Tibial artery (tissue), 4 donors: ENCODE measurements around the gene CNTF.
"Not testable (repeated sequence)": the region's sequence is repeated elsewhere in the genome, so short reads cannot be mapped to it uniquely, and the experiment has no call there.

Experiments
- DNase-seq, 2 donors: peaks; one replicate each; pipeline ENCODE4 v3.0.0-alpha.2; 2019
- H3K27ac ChIP-seq, 2 donors: fragments of 200-600 bp; sonication (generic) in 1 of 2; 1 replicate in 1 of 2; 2 replicates in 1 of 2; pipeline ENCODE4 v1.5.1; 2018 to 2019; ENCODE audit warnings: mild to moderate bottlenecking in 1 of 2
- H3K27me3 ChIP-seq, 2 donors: fragments of 200-600 bp; sonication (generic) in 1 of 2; one replicate each; pipeline versions ENCODE4 v1.5.1 to v1.6.0; 2016 to 2019
- H3K36me3 ChIP-seq, 3 donors: fragments of 200-600 bp; sonication (generic) in 2 of 3; one replicate each; pipeline ENCODE4 v1.5.1; 2016 to 2019; ENCODE audit warnings: mild to moderate bottlenecking in 2 of 3
- H3K4me1 ChIP-seq, 4 donors: fragments of 200-600 bp; sonication (generic) in 2 of 4; 1 replicate in 3 of 4; 2 replicates in 1 of 4; pipeline ENCODE4 v1.5.1; 2016 to 2019
- H3K4me3 ChIP-seq, 2 donors: fragments of 200-600 bp; sonication (generic) in 1 of 2; 1 replicate in 1 of 2; 2 replicates in 1 of 2; pipeline ENCODE4 v1.5.1; 2018 to 2019; ENCODE audit warnings: mild to moderate bottlenecking in 2 of 2
- H3K9me3 ChIP-seq, 3 donors: fragments of 200-600 bp; sonication (generic) in 1 of 3; one replicate each; pipeline ENCODE4 v1.5.1; 2016 to 2019
- intact Hi-C: fragments of 100-400 bp; cut with DNase I; formaldehyde crosslinking; loops from one replicate; pipeline ENCODE4 v1.15.0; 2023; ENCODE audit warnings: low total_unique reads
- TF ChIP-seq, protein P1 (sequence below), 2 experiments: fragments of 200-600 bp in 1 of 2; fragments of 450-650 bp in 1 of 2; IDR thresholded peaks; one replicate each; pipeline ENCODE4 v1.5.1; 2017 to 2019; ENCODE audit warnings: antibody characterized with exemption in 2 of 2, mild to moderate bottlenecking in 1 of 2, moderate library complexity in 1 of 2

CNTF gene

GRCh38 chr11:58622344-58622743 is at the start of gene CNTF:
CNTF (plus strand) TSS chr11:58622665; CDS start chr11:58622753, 88 bp downstream.
- Histone ChIP-seq H3K27me3 (no peaks in the 10 kb centered on the region), H3K4me1 (peaks cover 0 to 16% (median 2%) of the 10 kb centered on the region in 4 donors), H3K27ac (no peak within 1 kb of the TSS), H3K4me3 (no peak within 1 kb of the TSS), H3K36me3 (peaks cover 52 to 59% (median 56%) of the 10 kb centered on the region in 3 donors), H3K9me3 (no peaks in the 10 kb centered on the region)
- TF ChIP-seq, protein P1, sequence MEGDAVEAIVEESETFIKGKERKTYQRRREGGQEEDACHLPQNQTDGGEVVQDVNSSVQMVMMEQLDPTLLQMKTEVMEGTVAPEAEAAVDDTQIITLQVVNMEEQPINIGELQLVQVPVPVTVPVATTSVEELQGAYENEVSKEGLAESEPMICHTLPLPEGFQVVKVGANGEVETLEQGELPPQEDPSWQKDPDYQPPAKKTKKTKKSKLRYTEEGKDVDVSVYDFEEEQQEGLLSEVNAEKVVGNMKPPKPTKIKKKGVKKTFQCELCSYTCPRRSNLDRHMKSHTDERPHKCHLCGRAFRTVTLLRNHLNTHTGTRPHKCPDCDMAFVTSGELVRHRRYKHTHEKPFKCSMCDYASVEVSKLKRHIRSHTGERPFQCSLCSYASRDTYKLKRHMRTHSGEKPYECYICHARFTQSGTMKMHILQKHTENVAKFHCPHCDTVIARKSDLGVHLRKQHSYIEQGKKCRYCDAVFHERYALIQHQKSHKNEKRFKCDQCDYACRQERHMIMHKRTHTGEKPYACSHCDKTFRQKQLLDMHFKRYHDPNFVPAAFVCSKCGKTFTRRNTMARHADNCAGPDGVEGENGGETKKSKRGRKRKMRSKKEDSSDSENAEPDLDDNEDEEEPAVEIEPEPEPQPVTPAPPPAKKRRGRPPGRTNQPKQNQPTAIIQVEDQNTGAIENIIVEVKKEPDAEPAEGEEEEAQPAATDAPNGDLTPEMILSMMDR (IDR thresholded peaks at IDR 0.05): no peak
- intact Hi-C loops: no loop called here
- DNase-seq: no peak

DNA sequence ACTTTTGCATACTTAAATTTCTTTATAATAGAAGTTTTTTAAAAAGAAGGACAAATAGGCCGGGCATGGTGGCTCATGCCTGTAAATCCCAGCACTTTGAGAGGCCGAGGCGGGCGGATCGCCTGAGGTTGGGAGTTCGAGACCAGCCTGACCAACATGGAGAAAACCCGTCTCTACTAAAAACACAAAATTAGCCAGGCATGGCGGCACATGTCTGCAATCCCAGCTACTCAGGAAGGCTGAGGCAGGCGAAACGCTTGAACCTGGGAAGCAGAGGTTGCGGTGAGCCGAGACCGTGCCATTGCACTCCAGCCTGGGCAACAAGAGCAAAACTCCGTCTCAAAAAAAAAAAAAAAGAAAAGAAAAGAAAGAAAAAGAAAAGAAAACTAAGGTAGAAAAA is 49.6 kb upstream of the CNTF start:
- H3K4me1 ChIP-seq: peaks cover 0 to 53% (median 37%) of the 10 kb centered on the region in 4 donors
- H3K4me3 ChIP-seq, H3K9me3 ChIP-seq, DNase-seq, H3K27me3 ChIP-seq: not testable (repeated sequence)
- H3K36me3 ChIP-seq: peaks cover 10 to 25% (median 19%) of the 10 kb centered on the region in 3 donors
- peak overlapping the region; percentile 47 to 100 for H3K27ac ChIP-seq
- intact Hi-C loops: loop anchor here (10.0 kb wide), 1 partner anchor 102 kb away; no protein-coding TSS in a partner anchor

DNA sequence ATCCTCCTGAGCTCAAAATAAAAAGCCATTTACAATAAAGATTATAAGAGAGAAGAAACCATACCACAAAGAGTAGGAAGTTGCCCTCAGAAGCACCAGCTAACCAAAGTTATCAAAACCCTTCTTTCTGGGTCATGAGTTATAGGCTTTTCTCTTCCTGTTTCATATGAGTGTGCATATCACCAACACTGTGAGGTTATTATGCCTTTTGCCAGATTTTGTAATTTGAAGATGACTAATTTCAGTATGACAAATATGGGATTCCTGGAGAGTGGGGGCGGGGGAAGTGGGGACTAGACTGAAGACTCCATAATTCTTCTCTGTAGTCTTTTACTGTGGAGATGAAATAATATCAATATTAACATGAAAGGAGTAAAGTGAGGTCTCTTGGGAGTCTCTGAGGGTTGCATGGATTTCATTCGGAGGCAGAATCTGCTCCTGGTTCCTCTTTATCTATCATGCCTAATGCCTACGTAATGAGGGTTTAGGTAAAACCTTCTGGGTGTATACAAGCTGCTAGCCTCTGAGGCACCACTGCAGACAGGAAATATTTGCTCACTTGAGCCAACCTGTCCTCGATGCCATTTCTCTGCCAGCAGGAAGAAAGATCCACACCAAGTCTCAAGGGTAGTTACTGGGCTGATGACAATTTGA is 48.9 kb upstream of the CNTF start:
- peaks cover 0 to 49% (median 37%) of the 10 kb centered on the region in 4 donors for H3K4me1 ChIP-seq
- peaks cover 10 to 20% (median 14%) of the 10 kb centered on the region in 3 donors for H3K36me3 ChIP-seq
- H3K27me3 ChIP-seq: no peaks in the 10 kb centered on the region
- peak; percentile 81 to 83 for DNase-seq
- H3K27ac ChIP-seq: peak overlapping the region; percentile 47 to 100
- no peak overlapping the region for H3K4me3 ChIP-seq
- TF ChIP-seq, protein P1 (IDR thresholded peaks at IDR 0.05): no peak
- no peaks in the 10 kb centered on the region for H3K9me3 ChIP-seq
- intact Hi-C loops: loop anchor here (10.0 kb wide), 1 partner anchor 101 kb away; no protein-coding TSS in a partner anchor

- H3K36me3 ChIP-seq: peaks cover 1 to 12% (median 2%) of the 10 kb centered on the region in 3 donors
- no peak for DNase-seq
- intact Hi-C loops: loop anchor here (5.0 to 10.0 kb wide), 2 partner anchors 100 to 908 kb away; partner anchors contain the start of gene ZDHHC5
- peak overlapping the region in 1 of 2 donors; percentile 14 for H3K4me3 ChIP-seq
- TF ChIP-seq, protein P1 (IDR thresholded peaks at IDR 0.05): no peak
- H3K4me1 ChIP-seq: peaks cover 0 to 49% (median 37%) of the 10 kb centered on the region in 4 donors
- peak overlapping the region; percentile 26 to 100 for H3K27ac ChIP-seq
- no peaks in the 10 kb centered on the region for H3K27me3 ChIP-seq
- no peaks in the 10 kb centered on the region for H3K9me3 ChIP-seq
These were observed 47.6 kb upstream of the CNTF start for GRCh38 chr11:58574881-58575280.

GRCh38 chr11:58575377-58576020 is 47.0 kb upstream of the CNTF start, which contains the start of gene LPXN:
LPXN (minus strand) TSS chr11:58575856; CDS start chr11:58575772, 84 bp downstream.
- TF ChIP-seq, protein P1 (IDR thresholded peaks at IDR 0.05): no peak
- peak within 1 kb of the TSS in 1 of 2 donors; percentile 90 for H3K4me3 ChIP-seq
- H3K4me1 ChIP-seq: peaks cover 0 to 52% (median 38%) of the 10 kb centered on the region in 4 donors
- H3K36me3 ChIP-seq: peaks cover 0 to 6% (median 0%) of the 10 kb centered on the region in 3 donors
- intact Hi-C loops: loop anchor here (5.0 to 10.0 kb wide), 2 partner anchors 99 to 908 kb away; partner anchors contain the start of gene ZDHHC5
- H3K9me3 ChIP-seq: no peaks in the 10 kb centered on the region
- H3K27me3 ChIP-seq: no peaks in the 10 kb centered on the region
- no peak for DNase-seq
- H3K27ac ChIP-seq: peak within 1 kb of the TSS; percentile 100
